Measurements from ENCODE around the gene AUTS2.
"Not testable (repeated sequence)": the region's sequence is repeated elsewhere in the genome, so short reads cannot be mapped to it uniquely, and the experiment has no call there.

Gene AUTS2

DNA sequence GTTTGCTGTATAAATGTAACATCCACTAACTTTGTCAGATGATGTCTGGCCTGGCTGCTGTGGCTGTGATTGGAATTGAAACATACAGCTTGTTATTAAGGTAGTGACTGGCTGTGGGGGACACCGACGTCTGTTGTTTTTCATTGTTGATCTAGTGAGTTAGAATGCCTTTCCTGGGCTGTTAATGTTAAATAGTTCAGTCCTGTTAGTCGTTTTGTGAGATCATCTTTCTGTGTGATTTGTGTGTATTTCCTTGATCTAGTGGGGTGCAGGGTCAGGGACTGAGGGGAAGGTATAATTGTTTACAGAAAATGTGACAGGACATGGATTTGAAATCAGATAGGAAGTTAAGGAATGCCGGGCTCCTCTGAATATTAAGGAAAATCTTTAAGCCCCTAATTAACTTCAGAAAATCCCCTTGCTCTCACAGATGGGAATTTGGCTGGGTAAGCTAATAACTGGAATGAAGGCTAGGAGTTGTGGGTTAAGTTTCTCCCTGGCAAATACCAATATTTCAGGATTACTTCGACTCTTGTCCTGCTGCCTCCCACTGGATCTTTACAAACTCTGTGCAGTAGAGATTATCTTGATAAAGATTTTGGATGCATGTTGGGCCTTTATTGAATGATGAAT lies 163.1 kb downstream of the AUTS2 start:
- DNase-seq (ENCODE audit: low spot score), result no peak

DNA sequence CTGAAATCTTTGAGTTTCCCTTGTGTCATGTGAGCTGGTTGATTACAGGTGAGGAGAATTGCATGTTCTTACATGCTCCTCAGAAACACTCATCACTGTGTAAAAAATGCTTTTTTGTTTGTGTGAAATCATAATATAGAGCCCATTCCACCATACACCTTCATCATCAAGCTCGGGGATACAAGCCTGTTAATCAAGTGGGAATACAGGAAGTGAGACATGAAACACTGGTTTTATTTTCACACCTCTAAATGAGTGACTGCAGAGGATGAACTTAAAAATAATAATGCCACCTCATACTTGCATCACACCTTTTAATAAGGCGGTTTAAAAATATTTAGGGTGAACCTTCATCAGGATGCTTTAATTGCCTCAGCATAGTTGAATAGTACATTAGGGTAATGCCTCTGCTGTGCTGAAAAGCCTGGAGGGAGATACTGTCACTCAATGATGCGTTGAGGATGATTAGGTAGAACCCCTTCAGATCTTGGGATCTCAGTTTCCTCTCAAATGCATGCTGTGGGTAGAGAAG lies 164.6 kb downstream of the AUTS2 start:
- DNase-seq (ENCODE audit: low spot score), result no peak

GRCh38 chr7:69763513-69763912 lies 165.2 kb downstream of the AUTS2 start:
- DNase-seq (ENCODE audit: low spot score), result no peak

DNA sequence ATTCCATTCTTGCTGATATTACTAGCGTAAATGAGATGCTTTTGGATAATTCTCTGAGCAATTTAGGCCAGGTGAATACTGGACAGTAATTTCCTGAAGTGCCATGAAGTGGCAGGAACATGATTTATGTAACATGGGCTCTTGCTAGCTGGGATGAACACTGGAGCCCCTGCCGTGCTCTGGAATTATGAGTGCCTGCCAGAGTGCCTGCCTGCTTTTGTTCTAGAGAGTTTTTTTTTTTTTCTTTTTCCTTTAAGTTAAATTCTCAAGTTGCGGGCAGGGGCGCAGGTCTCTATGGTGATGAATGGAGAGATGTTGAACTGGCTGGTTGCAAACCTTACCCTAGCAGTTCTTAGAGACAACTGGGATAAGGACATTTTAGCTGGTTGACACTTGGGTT lies 165.9 kb downstream of the AUTS2 start:
- DNase-seq (ENCODE audit: low spot score), result peak; percentile 55

GRCh38 chr7:69764681-69765080 lies 166.4 kb downstream of the AUTS2 start:
- no peak for DNase-seq (ENCODE audit: low spot score)

DNA sequence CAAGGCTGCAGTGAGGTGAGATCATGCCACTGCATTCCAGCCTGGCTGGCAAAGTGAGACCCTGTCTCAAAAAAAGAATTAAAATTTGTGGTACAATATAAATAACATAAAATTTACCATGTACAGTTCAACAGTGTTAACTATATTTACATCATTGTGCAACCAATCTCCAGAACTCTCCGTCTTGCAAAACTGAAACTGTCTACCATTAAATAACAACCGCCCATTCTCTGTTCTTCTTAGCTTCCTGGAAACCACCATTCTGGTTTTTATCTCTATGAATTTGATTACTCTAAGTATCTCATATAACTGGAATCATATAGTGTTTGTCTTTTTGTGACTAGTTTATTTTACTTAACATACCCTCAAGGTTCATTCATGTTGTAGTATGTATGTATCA lies 167.6 kb downstream of the AUTS2 start:
- DNase-seq (ENCODE audit: low spot score), result no peak

DNA sequence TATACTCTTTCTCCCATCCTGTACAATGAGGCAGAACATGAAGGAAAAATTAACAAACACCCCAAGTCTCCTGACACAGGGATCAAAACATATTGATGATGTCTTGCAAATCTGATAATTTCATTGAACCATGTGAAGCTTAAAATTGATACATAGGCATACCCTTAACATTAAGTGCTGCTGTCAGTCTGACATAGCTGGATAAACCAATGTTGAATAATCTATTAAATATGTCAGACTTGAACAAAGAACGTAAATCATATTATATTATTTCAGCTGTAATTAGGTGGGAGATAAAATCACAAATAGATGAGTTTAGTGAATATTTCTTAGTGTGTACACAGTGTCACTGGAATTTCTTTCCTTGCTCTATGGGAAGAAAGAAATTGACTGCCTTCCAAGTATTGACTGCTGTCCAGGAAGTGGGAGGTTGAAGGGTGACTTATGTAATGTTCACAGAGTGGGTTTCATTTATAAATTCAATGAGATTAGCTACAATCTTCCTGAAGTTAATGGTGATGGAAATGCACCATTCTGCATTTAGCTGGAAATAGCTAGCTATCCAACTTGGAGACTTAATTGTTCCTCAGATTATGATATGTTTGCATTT lies 170.8 kb downstream of the AUTS2 start:
- no peak for DNase-seq (ENCODE audit: low spot score)

DNA sequence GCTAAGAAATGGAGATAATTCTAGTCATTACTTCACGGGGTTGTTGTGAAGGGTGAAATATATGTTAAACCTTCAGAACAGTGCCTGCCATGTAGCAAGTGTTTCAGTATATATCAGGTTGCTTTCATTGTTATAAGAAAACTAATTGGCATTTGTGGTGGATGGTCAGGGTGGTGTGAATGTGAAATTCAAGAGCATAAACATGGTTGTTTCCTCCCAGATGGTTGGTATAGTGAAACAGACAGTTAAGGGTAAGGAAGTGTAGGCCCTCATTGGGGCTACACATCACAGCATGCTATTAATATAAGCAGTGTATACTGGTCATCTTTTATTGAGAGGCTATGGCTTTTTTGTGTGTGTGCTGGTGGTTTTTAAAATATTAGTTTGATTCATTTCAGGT lies 171.6 kb downstream of the AUTS2 start:
- DNase-seq (ENCODE audit: low spot score), result no peak

- DNase-seq (ENCODE audit: low spot score), result no peak
Observed at GRCh38 chr7:69770613-69771012, 172.3 kb downstream of the AUTS2 start.

DNA sequence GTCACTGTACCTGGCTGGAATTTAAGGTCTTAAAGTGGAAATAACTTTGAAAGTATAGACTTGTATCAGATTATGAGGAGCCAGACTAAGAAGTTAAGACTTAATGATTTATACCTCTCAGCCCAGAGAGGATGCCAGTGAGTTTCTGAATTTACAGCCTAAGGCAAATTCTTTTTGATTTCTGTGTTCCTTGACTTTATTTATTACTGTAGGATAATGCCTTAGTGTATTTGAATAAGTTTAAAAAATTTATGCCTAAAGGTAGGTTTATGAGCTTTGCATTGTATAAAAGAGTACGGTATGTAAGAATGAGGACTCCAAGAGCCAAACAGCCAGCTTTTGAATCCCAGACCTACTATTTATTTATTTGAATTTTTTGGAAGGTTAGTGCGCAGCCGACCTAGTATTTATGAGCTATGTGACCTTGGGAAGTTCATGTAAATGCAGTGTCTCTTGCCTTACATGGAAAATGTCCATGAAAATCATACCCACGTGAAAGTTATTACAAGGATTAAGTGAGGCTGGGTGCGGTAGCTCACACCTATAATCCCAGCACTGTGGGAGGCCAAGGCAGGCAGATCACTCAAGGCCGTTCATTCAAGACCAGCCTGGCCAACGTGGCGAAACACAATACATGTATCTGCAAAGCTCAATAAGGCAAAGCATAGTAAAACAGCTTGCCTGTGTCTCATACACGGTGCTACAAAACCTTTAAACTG lies 174.6 kb downstream of the AUTS2 start:
- no peak for DNase-seq (ENCODE audit: low spot score)

GRCh38 chr7:69773535-69774225 lies 175.4 kb downstream of the AUTS2 start:
- DNase-seq (ENCODE audit: low spot score), result no peak

GRCh38 chr7:69775231-69775771 lies 177.0 kb downstream of the AUTS2 start:
- no peak for DNase-seq (ENCODE audit: low spot score)

GRCh38 chr7:69776611-69777010 lies 178.3 kb downstream of the AUTS2 start:
- DNase-seq (ENCODE audit: low spot score), result no peak

DNA sequence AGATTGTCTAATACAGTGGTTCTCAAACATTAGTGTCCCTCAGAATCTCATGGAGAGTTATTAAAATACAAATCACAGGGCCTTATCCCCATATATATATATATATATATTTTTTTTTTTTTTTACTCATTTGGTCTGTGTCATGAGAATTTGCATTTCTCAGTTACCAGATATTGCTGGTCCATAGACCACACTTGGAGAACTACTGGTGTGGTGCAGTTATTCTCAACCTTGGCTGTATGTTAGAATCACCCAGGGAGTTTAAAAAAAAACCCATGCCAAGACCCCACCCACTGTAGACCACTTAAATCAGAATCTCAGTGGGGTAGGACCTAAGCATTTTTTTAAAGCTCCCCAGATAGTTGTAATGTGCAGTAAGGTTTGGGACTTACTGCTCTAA lies 179.9 kb downstream of the AUTS2 start:
- DNase-seq (ENCODE audit: low spot score), result no peak

GRCh38 chr7:69780379-69780778 lies 182.1 kb downstream of the AUTS2 start:
- no peak for DNase-seq (ENCODE audit: low spot score)

DNA sequence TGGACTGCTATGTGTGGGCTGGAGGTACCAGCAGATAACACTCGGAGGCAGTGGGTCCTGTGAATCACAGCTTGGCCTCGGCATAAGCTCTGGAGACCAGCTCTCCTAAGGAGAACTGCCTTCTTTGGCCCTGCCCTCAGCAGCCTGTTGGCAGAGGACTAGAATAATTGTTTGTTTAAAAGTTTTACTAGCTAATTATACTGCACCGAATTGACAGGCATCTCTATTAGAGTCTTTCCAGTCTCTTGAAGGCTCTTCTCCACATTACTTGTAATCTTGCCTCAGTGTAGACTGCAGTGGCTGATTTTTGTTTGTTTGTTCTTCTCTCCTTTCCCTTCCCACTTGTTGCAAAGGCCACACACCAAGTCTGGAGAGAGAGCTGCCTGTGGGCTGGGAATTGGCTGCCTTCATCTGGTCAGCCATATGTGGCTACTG lies 183.2 kb downstream of the AUTS2 start:
- DNase-seq (ENCODE audit: low spot score), result no peak

DNA sequence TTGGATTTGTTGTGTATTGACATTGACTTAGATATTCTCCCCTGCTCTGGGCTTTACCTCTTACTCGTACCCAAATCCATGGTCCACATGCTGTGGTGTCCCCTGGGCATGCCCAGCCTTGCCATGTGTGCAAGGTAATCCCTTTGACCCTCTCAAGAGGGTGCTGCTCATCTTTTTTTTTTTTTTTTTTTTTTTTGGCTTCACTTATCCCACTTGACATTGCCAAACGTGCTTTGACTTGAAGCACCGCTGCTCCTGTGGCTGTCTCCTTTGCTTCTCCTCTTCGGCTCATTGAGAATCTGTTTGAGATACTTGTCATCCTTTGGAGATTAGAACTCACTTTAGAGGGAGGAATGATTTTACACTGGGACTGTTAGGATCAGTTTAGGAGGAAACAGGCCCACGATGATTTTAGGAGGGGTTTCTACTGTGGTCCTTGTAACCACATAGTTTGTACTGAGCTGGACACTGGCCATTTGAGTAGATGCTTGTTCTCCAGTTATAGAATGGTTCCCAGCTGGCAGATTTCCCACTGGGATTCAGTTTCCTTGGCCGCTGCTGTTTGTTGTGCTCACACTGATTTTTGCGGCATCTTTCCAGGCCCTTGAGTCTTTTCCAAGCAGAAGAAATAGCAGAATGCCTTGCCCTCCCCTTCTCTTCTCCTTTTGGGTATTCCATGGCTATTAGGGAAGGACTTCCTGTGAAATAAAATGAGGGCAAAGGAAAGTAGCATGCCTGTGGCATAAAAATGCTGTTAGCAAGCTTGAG lies 184.8 kb downstream of the AUTS2 start:
- DNase-seq (ENCODE audit: low spot score), result peak; percentile 80

DNA sequence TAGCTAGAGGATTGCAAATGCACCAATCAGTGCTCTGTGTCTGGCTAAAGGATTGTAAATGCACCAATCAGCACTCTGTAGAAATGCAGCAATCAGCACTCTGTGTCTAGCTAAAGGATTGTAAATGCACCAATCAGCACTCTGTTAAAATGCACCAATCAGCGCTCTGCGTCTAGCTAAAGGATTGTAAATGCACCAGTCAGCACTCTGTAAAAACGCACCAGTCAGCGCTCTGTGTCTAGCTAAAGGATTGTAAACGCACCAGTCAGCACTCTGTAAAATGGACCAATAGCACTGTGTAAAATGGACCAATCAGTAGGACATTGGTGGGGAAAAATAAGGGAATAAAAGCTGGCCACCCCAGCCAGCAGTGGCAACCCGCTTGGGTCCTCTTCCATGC lies 187.9 kb downstream of the AUTS2 start:
- not testable (repeated sequence) for DNase-seq (ENCODE audit: low spot score)

- DNase-seq (ENCODE audit: low spot score), result no peak
Observed at GRCh38 chr7:69786730-69787395, 188.6 kb downstream of the AUTS2 start.

GRCh38 chr7:69787736-69788431 lies 189.6 kb downstream of the AUTS2 start:
- no peak for DNase-seq (ENCODE audit: low spot score)
